NCI-H69 (cell line): ENCODE results near the gene NUP107.

Experiments
- DNase-seq: peaks from one replicate; lab custom pipeline; 2025; lab: John Stamatoyannopoulos, UW

Gene NUP107

GRCh38 chr12:68775121-68775630 lies 88.4 kb downstream of the NUP107 start:
- no peak for DNase-seq

GRCh38 chr12:68776976-68777610 lies 90.3 kb downstream of the NUP107 start:
- no peak for DNase-seq

DNA sequence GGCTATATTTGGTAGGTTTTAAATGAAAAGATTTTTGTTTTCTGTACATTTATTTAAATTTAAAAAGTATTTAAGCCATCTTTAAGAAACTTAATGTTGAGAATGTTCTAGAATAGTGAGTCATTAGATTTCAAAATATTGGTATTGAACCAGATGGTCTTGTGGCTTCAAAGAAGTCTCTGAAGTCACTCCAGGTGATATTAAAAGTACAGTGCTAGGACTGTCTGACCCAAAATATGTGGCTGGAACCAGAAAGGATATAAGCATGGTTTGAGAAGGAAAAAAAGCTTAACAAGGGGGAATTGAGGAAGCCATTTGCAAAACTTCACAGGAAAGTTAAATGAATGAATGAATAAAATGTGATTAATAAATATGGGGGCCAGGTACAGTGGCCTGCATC lies 92.5 kb downstream of the NUP107 start:
- no peak for DNase-seq

DNA sequence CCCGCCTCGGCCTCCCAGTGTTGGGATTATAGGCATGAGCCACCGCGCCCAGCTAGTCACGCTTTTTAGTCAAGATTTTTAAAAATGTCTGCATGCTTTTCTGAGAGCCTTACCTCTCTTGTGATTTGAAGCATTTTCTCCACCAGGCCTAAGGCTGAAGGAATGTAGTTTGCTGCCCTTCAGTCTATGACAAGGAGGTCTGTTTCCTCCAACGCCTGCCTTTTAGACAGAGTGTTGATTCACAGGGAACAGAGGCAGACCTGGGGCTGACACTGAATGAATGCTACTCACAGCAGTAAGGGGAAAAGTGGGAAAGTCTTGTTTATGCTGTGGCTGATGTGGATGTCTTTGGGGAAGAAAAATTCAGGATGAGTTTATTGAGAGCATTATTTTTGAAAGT lies 94.0 kb downstream of the NUP107 start:
- no peak for DNase-seq

- no peak for DNase-seq
Observed at GRCh38 chr12:68781728-68782127, 95.0 kb downstream of the NUP107 start.

- no peak for DNase-seq
Observed at GRCh38 chr12:68784015-68784414, 97.2 kb downstream of the NUP107 start.

GRCh38 chr12:68785358-68785757 lies 98.6 kb downstream of the NUP107 start:
- DNase-seq, result no peak

GRCh38 chr12:68785823-68786222 lies 99.0 kb downstream of the NUP107 start:
- no peak for DNase-seq

- DNase-seq, result peak; percentile 6
Observed at GRCh38 chr12:68786929-68787328, 100.2 kb downstream of the NUP107 start.

GRCh38 chr12:68788554-68789143 lies 101.9 kb downstream of the NUP107 start:
- no peak for DNase-seq

- DNase-seq, result no peak
Observed at GRCh38 chr12:68789144-68789878, 102.5 kb downstream of the NUP107 start.

DNA sequence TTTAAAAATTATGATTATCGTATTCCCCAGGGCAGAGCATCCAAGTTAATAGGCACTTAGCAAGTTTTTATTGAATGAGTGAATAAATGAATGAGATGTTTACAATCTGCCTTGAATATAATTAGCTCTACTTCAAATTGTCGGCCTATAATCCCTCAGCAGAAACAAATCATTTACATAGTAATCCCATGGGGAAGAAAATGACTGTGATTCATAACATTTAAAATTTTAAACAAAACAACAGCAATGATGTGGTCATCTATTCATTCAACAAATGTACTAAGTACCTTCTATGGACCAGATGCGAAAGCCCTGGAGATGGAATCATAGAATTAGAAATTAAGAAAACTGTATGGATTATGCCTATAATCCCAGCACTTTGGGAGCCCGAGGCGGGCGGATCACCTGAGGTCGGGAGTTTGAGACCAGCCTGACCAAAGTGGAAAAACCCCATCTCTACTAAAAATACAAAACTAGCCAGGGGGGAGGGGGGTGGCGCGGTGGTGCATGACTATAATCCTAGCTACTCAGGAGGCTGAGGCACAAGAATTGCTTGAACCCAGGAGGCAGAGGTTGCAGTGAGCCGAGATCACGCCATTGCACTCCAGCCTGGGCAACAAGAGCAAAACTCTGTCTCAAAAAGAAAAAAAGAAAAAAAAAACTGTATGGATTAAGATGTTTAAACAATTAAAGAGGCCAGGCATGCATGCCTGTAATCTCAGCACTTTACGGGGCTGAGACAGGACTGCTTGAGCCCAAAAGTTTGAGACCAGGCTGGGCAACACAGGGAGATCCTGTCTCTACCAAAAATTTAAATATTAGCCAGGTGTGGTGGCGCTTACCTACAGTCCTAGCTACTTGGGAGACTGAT lies 103.5 kb downstream of the NUP107 start:
- peak; percentile 7 for DNase-seq

DNA sequence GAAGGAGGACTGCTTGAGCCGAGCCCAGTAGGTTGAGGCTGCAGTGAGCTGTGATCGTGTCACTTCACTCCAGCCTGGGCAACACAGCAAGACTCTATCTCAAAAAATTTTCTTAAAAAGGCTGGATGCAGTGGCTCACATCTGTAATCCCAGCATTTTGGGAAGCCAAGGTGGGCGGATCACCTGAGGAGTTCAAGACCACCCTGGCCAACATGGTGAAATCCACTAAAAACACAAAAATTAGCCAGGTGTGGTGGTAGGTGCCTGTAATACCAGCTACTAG lies 104.1 kb downstream of the NUP107 start:
- DNase-seq, result no peak

GRCh38 chr12:68791897-68792481 lies 105.2 kb downstream of the NUP107 start:
- no peak for DNase-seq

DNA sequence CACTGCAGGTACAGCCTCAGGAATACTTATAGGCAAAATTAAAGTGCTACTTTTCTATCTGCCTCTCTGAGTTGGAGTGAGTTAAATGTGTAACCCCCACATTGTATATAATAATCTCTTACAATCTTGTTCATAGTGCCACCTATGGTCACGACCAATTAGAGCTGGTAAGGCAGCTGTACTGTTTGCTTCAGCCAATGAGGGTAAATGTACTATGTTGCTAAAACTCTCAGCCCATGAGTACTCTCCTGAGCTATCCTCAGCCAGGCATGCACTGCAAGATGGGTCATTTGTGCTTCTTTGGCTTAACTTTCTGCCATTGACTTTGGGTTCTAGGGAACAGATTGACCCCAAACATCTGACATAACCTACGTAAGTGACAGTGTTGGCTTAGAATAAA lies 106.2 kb downstream of the NUP107 start:
- DNase-seq, result peak; percentile 16

GRCh38 chr12:68793436-68793835 lies 106.7 kb downstream of the NUP107 start:
- no peak for DNase-seq

DNA sequence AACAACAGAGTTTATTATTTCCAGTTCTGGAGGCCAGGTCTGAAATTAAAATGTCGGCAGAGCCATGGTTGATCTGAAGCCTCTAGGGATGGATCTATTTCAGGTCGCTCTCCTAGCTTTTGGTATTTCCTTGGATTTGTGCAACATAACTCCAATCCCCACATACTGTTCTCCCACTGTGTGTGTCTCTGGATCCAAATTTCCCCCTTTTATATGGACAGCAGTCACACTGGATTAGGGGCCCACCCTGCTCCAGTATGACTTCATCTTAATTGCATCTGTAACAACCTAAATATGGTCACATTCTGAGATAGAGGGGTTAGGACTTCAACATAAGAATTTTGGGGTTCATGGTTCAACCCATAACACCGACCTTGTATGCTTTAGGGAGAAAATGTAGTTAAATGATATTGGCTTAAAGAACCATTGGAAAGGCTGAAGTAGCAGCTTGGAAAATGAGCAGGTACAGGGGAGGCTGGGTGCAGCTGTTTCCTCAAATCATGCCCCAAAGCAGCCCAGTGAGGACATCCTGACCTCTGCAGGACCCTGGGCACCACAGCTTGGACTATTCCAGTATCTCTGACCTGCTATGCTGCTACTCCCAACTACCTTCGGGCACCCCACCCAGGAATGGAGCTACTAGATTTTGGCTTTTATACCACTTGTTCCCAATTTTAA lies 107.3 kb downstream of the NUP107 start:
- DNase-seq, result no peak

GRCh38 chr12:68794653-68795251 lies 108.0 kb downstream of the NUP107 start:
- no peak for DNase-seq
